Measurements from ENCODE around the gene PDX1. TPM values are rescaled to one million over a fixed set of nuclear protein-coding genes. Genes with fewer than 3 reads are reported as not detected.

PDX1 gene
- not detected for polyA plus RNA-seq (ENCODE audit: insufficient read length)

- no peak for DNase-seq (ENCODE audit: low read depth)
Measured at GRCh38 chr13:27919934-27920676, at the start of gene PDX1. Gene PDX1, plus strand, starts transcription at chr13:27920000. Its CDS starts 139 bp downstream, at chr13:27920139.

GRCh38 chr13:27878274-27878673, 41.5 kb upstream of the PDX1 start:
- no peak for DNase-seq (ENCODE audit: low read depth)

- DNase-seq (ENCODE audit: low read depth): no peak
Measured at GRCh38 chr13:27889471-27889870, 30.3 kb upstream of the PDX1 start.

GRCh38 chr13:27896726-27897125, 23.1 kb upstream of the PDX1 start:
- no peak for DNase-seq (ENCODE audit: low read depth)

- no peak for DNase-seq (ENCODE audit: low read depth)
Measured at GRCh38 chr13:27904719-27905118, 15.1 kb upstream of the PDX1 start.

- DNase-seq (ENCODE audit: low read depth): peak; percentile 19
Measured at GRCh38 chr13:27905650-27906049, 14.2 kb upstream of the PDX1 start.

- no peak for DNase-seq (ENCODE audit: low read depth)
Measured at GRCh38 chr13:27907121-27907787, 12.5 kb upstream of the PDX1 start.

GRCh38 chr13:27909378-27909777, 10.4 kb upstream of the PDX1 start:
- DNase-seq (ENCODE audit: low read depth): no peak

- no peak for DNase-seq (ENCODE audit: low read depth)
Measured at GRCh38 chr13:27911521-27911920, 8.3 kb upstream of the PDX1 start.

GRCh38 chr13:27913160-27913559, 6.6 kb upstream of the PDX1 start:
- no peak for DNase-seq (ENCODE audit: low read depth)

- DNase-seq (ENCODE audit: low read depth): no peak
Measured at GRCh38 chr13:27915301-27916207, 4.2 kb upstream of the PDX1 start.

GRCh38 chr13:27917121-27917947, 2.5 kb upstream of the PDX1 start:
- no peak for DNase-seq (ENCODE audit: low read depth)

- no peak for DNase-seq (ENCODE audit: low read depth)
Measured at GRCh38 chr13:27918041-27918917, 1.5 kb upstream of the PDX1 start.

- DNase-seq (ENCODE audit: low read depth): no peak
Measured at GRCh38 chr13:27918918-27919658, 712 bp upstream of the PDX1 start.

GRCh38 chr13:27919659-27919933, 204 bp upstream of the PDX1 start:
- no peak for DNase-seq (ENCODE audit: low read depth)

- no peak for DNase-seq (ENCODE audit: low read depth)
Measured at GRCh38 chr13:27920677-27921420, 1.0 kb downstream of the PDX1 start.

GRCh38 chr13:27921421-27921960, 1.7 kb downstream of the PDX1 start:
- DNase-seq (ENCODE audit: low read depth): no peak

GRCh38 chr13:27921961-27922882, 2.4 kb downstream of the PDX1 start:
- DNase-seq (ENCODE audit: low read depth): no peak

Data from forelimb muscle (tissue), 1 donor.